K562 (cell line): ENCODE measurements around the gene THSD8. TPM values are rescaled to one million over a fixed set of nuclear protein-coding genes. Genes with fewer than 3 reads are reported as not detected.
A peak's percentile ranks its signal among the peaks of the same experiment; 100 is the strongest.

ENCODE experiments used
- CBFA2T2 ChIP-seq: fragments of 450-650 bp; conservative IDR thresholded peaks from 2 replicates; pipeline ENCODE4 v1.6.1; 2017; ENCODE audit warnings: mild to moderate bottlenecking
- CXXC5 ChIP-seq: fragments of 250-450 bp; sonication (Bioruptor Pico); IDR thresholded peaks from 2 replicates; pipeline ENCODE4 v1.8.0; 2022; ENCODE audit warnings: inconsistent platforms, mild to moderate bottlenecking, moderate library complexity
- DNMT1 ChIP-seq: fragments of 450-650 bp; IDR thresholded peaks from 2 replicates; pipeline ENCODE4 v1.6.1; 2016; ENCODE audit warnings: antibody characterized with exemption, mild to moderate bottlenecking
- JUND ChIP-seq, 2 experiments: IDR thresholded peaks; 2 replicates in 1 of 2; 3 replicates in 1 of 2; pipeline ENCODE4 v1.6.1; 2011; ENCODE audit warnings: borderline replicate concordance in 2 of 2, low read depth in 2 of 2, low read length in 2 of 2, improper control_type of control experiment in 1 of 2, missing biosample characterization in 1 of 2, missing genetic modification characterization in 1 of 2, missing genetic modification reagents in 1 of 2
- NFIX ChIP-seq: fragments of 250-450 bp; sonication (Bioruptor Pico); IDR thresholded peaks from 2 replicates; pipeline ENCODE4 v1.4.0; 2020; ENCODE audit warnings: low read depth, mild to moderate bottlenecking, moderate library complexity
- RFX5 ChIP-seq: IDR thresholded peaks from 2 replicates; pipeline ENCODE4 v1.6.1; 2011; ENCODE audit warnings: low read depth, mild to moderate bottlenecking, improper control_type of control experiment, low read length
- ZBTB40 ChIP-seq, 2 experiments: fragments of 450-650 bp in 1 of 2; sonication (generic) in 1 of 2; formaldehyde crosslinking in 1 of 2; IDR thresholded peaks; 2 replicates each; pipeline versions ENCODE4 v1.7.1 to v1.9.0; 2016 to 2022; ENCODE audit warnings: inconsistent platforms in 1 of 2, mild to moderate bottlenecking in 1 of 2, missing genetic modification reagents in 1 of 2
- ZNF347 ChIP-seq: fragments of 450-650 bp; formaldehyde crosslinking; IDR thresholded peaks from 2 replicates; pipeline ENCODE4 v1.4.0; 2020; ENCODE audit warnings: low read depth, mild to moderate bottlenecking, moderate library complexity
- ZNF639 ChIP-seq, 2 experiments: fragments of 200-800 bp in 1 of 2; sonication (Bioruptor generic) in 1 of 2; sonication (generic) in 1 of 2; formaldehyde crosslinking in 1 of 2; IDR thresholded peaks in 1 of 2; conservative IDR thresholded peaks in 1 of 2; 2 replicates each; pipeline versions ENCODE4 v1.5.0 to v1.6.1; 2016 to 2020; ENCODE audit warnings: missing compliant biosample characterization in 1 of 2, missing genetic modification characterization in 1 of 2, missing genetic modification reagents in 1 of 2
- polyA plus RNA-seq, 8 experiments: library from polyadenylated mRNA; depleted of rRNA in 4 of 8; stranded (reverse) in 5 of 8; unstranded in 3 of 8; fragments of >200 nt; fragmentation: Nextera tagmentation in 2 of 8; fragmentation: Illumina TruSeq in 1 of 8; extraction: Ambion mirVana in 2 of 8; extraction: Trizol in 1 of 8; gene quantifications; 2 replicates each; pipeline versions ENCODE4 v1.2.1 to v1.2.3, GENCODE V29; 2011 to 2014; ENCODE audit warnings: inconsistent platforms in 1 of 8, missing spikeins in 1 of 8
- total RNA-seq, 7 experiments: library from RNA; depleted of rRNA in 6 of 7; stranded (reverse); fragments of >200 nt in 6 of 7; fragmentation: Illumina TruSeq in 2 of 7; extraction: Trizol in 2 of 7; gene quantifications; 2 replicates each; pipeline versions ENCODE4 v1.2.1 to v1.2.3, GENCODE V29; 2011 to 2021; ENCODE audit warnings: low replicate concordance in 1 of 7
- TF ChIP-seq, protein P1 (sequence below): sonication (generic); formaldehyde crosslinking; IDR thresholded peaks from 2 replicates; pipeline ENCODE4 v1.8.0; 2022; ENCODE audit warnings: missing genetic modification reagents, mild to moderate bottlenecking, moderate library complexity, borderline replicate concordance
- TF ChIP-seq, protein P2 (sequence below): fragments of 200-800 bp; sonication (Bioruptor generic); IDR thresholded peaks from 2 replicates; pipeline ENCODE4 v1.6.1; 2017; ENCODE audit warnings: missing genetic modification characterization, missing compliant biosample characterization

Gene THSD8
- total and polyA plus RNA-seq, 9 of the 15 experiments (the other 6 are each of a cell fraction or from before 2014, with no cell fraction given) = 8.4 to 42.4 (median 19.9) TPM; not detected in 2

GRCh38 chr19:12789904-12790619 lies 11.8 kb upstream of the THSD8 start (continued):
- TF ChIP-seq ZBTB40 (IDR thresholded peaks at IDR 0.05) (peak; percentile 84), ZBTB40 (CRISPR knock-in tag; IDR thresholded peaks at IDR 0.05) (no peak), ZNF347 (CRISPR knock-in tag) (no peak), NFIX (CRISPR knock-in tag) (no peak), DNMT1 (no peak), CXXC5 (peak; percentile 96), JUND (IDR thresholded peaks at IDR 0.05; ENCODE audit: borderline replicate concordance, low read depth, low read length) (peak; percentile 92), JUND (tag; IDR thresholded peaks at IDR 0.05; ENCODE audit: borderline replicate concordance, low read depth, low read length) (no peak), CBFA2T2 (no peak), ZNF639 (CRISPR knock-in tag; conservative IDR thresholded peaks at IDR 0.05 in 1 of 2, IDR thresholded peaks at IDR 0.05 in 1 of 2) (peak in 1 of 2 experiments; percentile 86; a peak in 1 of 4 replicates), RFX5 (no peak)
- TF ChIP-seq, protein P1, sequence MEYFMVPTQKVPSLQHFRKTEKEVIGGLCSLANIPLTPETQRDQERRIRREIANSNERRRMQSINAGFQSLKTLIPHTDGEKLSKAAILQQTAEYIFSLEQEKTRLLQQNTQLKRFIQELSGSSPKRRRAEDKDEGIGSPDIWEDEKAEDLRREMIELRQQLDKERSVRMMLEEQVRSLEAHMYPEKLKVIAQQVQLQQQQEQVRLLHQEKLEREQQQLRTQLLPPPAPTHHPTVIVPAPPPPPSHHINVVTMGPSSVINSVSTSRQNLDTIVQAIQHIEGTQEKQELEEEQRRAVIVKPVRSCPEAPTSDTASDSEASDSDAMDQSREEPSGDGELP (CRISPR knock-in tag) = peak; percentile 93
- TF ChIP-seq, protein P2, sequence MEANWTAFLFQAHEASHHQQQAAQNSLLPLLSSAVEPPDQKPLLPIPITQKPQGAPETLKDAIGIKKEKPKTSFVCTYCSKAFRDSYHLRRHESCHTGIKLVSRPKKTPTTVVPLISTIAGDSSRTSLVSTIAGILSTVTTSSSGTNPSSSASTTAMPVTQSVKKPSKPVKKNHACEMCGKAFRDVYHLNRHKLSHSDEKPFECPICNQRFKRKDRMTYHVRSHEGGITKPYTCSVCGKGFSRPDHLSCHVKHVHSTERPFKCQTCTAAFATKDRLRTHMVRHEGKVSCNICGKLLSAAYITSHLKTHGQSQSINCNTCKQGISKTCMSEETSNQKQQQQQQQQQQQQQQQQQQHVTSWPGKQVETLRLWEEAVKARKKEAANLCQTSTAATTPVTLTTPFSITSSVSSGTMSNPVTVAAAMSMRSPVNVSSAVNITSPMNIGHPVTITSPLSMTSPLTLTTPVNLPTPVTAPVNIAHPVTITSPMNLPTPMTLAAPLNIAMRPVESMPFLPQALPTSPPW (CRISPR knock-in tag) = peak; percentile 91
